Esophagus squamous epithelium (tissue), 4 donors: ENCODE results near the gene UGT1A10.

ENCODE experiments used
- POLR2A ChIP-seq, 4 donors: fragments of 450-650 bp; IDR thresholded peaks; one replicate each; pipeline ENCODE4 v1.6.1; 2017; ENCODE audit warnings: antibody characterized with exemption in 4 of 4, mild to moderate bottlenecking in 4 of 4, moderate library complexity in 3 of 4
- TF ChIP-seq, protein P1 (sequence below), 6 experiments: fragments of 450-650 bp in 4 of 6; fragments of 200-600 bp in 2 of 6; sonication (generic) in 2 of 6; IDR thresholded peaks; one replicate each; pipeline ENCODE4 v1.5.1; 2016 to 2019; ENCODE audit warnings: antibody characterized with exemption in 6 of 6, mild to moderate bottlenecking in 4 of 6, moderate library complexity in 4 of 6

DNA sequence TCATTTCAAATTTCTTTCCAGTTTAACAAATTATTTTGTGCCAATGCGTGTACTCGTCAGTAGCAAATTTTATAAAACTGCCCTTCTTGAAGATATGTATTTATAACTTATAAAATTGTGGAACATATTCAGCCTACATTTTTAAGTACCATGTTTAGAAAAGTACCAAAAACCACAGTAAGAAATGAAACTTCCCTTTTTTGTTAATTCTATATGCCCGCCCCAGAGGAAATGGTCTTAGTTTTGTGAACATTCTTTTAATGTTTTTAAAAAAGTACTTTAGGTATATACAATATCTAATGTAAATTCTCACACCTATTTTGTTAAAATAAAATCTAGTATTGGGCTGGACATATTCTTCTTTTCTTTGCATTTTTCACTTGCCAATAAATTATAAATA is 36.6 kb downstream of the UGT1A10 start:
- TF ChIP-seq, protein P1, sequence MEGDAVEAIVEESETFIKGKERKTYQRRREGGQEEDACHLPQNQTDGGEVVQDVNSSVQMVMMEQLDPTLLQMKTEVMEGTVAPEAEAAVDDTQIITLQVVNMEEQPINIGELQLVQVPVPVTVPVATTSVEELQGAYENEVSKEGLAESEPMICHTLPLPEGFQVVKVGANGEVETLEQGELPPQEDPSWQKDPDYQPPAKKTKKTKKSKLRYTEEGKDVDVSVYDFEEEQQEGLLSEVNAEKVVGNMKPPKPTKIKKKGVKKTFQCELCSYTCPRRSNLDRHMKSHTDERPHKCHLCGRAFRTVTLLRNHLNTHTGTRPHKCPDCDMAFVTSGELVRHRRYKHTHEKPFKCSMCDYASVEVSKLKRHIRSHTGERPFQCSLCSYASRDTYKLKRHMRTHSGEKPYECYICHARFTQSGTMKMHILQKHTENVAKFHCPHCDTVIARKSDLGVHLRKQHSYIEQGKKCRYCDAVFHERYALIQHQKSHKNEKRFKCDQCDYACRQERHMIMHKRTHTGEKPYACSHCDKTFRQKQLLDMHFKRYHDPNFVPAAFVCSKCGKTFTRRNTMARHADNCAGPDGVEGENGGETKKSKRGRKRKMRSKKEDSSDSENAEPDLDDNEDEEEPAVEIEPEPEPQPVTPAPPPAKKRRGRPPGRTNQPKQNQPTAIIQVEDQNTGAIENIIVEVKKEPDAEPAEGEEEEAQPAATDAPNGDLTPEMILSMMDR (IDR thresholded peaks at IDR 0.05) = no peak
- no peak for TF ChIP-seq POLR2A (IDR thresholded peaks at IDR 0.05)
